Neutrophil (primary cell): ENCODE measurements around the gene NTRK2.

Experiments used
- H3K27ac ChIP-seq: fragments of 200-600 bp; sonication (generic); 2 replicates; pipeline ENCODE4 v1.5.1; 2016; ENCODE audit warnings: mild to moderate bottlenecking, moderate library complexity
- H3K27me3 ChIP-seq: fragments of 200-600 bp; sonication (generic); 2 replicates; pipeline ENCODE4 v1.6.0; 2016; ENCODE audit warnings: mild to moderate bottlenecking
- H3K36me3 ChIP-seq: fragments of 200-600 bp; sonication (generic); 2 replicates; pipeline ENCODE4 v1.5.1; 2017
- H3K4me1 ChIP-seq, 2 experiments: fragments of 200-600 bp in 1 of 2; sonication (generic) in 1 of 2; 1 replicate in 1 of 2; 2 replicates in 1 of 2; pipeline versions ENCODE4 v1.5.1 to v1.6.1; 2013 to 2016; ENCODE audit warnings: low read depth in 1 of 2, low read length in 1 of 2, mild to moderate bottlenecking in 1 of 2, moderate library complexity in 1 of 2; ENCODE audit not compliant: control insufficient read depth in 1 of 2, insufficient read depth in 1 of 2
- H3K4me3 ChIP-seq, 2 experiments: fragments of 200-600 bp in 1 of 2; sonication (generic) in 1 of 2; 1 replicate in 1 of 2; 2 replicates in 1 of 2; pipeline ENCODE4 v1.5.1; 2013 to 2016; ENCODE audit warnings: low read depth in 1 of 2, low read length in 1 of 2, mild to moderate bottlenecking in 1 of 2, moderate library complexity in 1 of 2
- H3K9me3 ChIP-seq: fragments of 200-600 bp; sonication (generic); 2 replicates; pipeline ENCODE4 v1.5.1; 2016
- CTCF ChIP-seq: fragments of 200-600 bp; sonication (generic); IDR thresholded peaks from 2 replicates; pipeline ENCODE4 v1.5.1; 2016; ENCODE audit warnings: antibody characterized with exemption

NTRK2 gene

GRCh38 chr9:84669288-84670137 lies at the start of gene NTRK2:
TSS of gene NTRK2 (plus strand) at chr9:84669729. CDS start at chr9:84670749, 1,020 bp downstream.
- Histone ChIP-seq H3K4me3 (peak within 1 kb of the TSS in 1 of 2 experiments; percentile 5), H3K4me1 (peaks cover 11 to 15% of the 10 kb centered on the region in 2 experiments), H3K36me3 (no peaks in the 10 kb centered on the region), H3K9me3 (no peaks in the 10 kb centered on the region), H3K27ac (no peak within 1 kb of the TSS), H3K27me3 (peaks cover 100% of the 10 kb centered on the region)
- no peak for TF ChIP-seq CTCF

GRCh38 chr9:84620338-84620737 lies 49.2 kb upstream of the NTRK2 start:
- H3K4me3 ChIP-seq: no peak overlapping the region

GRCh38 chr9:84621811-84622210 lies 47.7 kb upstream of the NTRK2 start:
- H3K36me3 ChIP-seq: no peaks in the 10 kb centered on the region
- no peaks in the 10 kb centered on the region for H3K9me3 ChIP-seq
- no peaks in the 10 kb centered on the region for H3K27me3 ChIP-seq
- no peak overlapping the region for H3K27ac ChIP-seq
- no peak overlapping the region for H3K4me3 ChIP-seq
- no peaks in the 10 kb centered on the region for H3K4me1 ChIP-seq
- TF ChIP-seq CTCF: no peak

More at GRCh38 chr9:84620338-84620737, 49.2 kb upstream of the NTRK2 start:
- H3K36me3 ChIP-seq: no peaks in the 10 kb centered on the region
- TF ChIP-seq CTCF: no peak
- H3K27ac ChIP-seq: no peak overlapping the region
- no peaks in the 10 kb centered on the region for H3K9me3 ChIP-seq
- no peaks in the 10 kb centered on the region for H3K27me3 ChIP-seq
- no peaks in the 10 kb centered on the region for H3K4me1 ChIP-seq

GRCh38 chr9:84622981-84623380 lies 46.5 kb upstream of the NTRK2 start:
- no peaks in the 10 kb centered on the region for H3K27me3 ChIP-seq
- TF ChIP-seq CTCF: no peak
- H3K4me3 ChIP-seq: no peak overlapping the region
- H3K4me1 ChIP-seq: no peaks in the 10 kb centered on the region
- no peaks in the 10 kb centered on the region for H3K9me3 ChIP-seq
- H3K27ac ChIP-seq: no peak overlapping the region
- no peaks in the 10 kb centered on the region for H3K36me3 ChIP-seq

GRCh38 chr9:84636436-84636835 lies 33.1 kb upstream of the NTRK2 start:
- no peaks in the 10 kb centered on the region for H3K36me3 ChIP-seq
- no peak overlapping the region for H3K4me3 ChIP-seq
- H3K9me3 ChIP-seq: no peaks in the 10 kb centered on the region
- H3K4me1 ChIP-seq: no peaks in the 10 kb centered on the region
- no peaks in the 10 kb centered on the region for H3K27me3 ChIP-seq
- no peak overlapping the region for H3K27ac ChIP-seq
- TF ChIP-seq CTCF: no peak
